ENCODE data around the gene MIDN.
A peak's percentile ranks its signal among the peaks of the same experiment; 100 is the strongest.

GRCh38 chr19:1254530-1255185 is 6.3 kb downstream of the MIDN start:
- TF ChIP-seq CTCF (IDR thresholded peaks at IDR 0.05), result no peak
- TF ChIP-seq TCF7L2 (IDR thresholded peaks at IDR 0.05; ENCODE audit: low read depth, low read length), result no peak
- TF ChIP-seq POLR2AphosphoS5 (IDR thresholded peaks at IDR 0.05; ENCODE audit: low read depth, low read length), result peak; percentile 29; the same call in 1 of the 2 replicates
- no peak for TF ChIP-seq SIN3A (IDR thresholded peaks at IDR 0.05; ENCODE audit: borderline replicate concordance, insufficient read depth, low read depth, low read length)

Measured in Panc1 (cell line).